HG03280 (cell line): ENCODE results near the gene KDM4E.
"Not testable (repeated sequence)": the region's sequence is repeated elsewhere in the genome, so short reads cannot be mapped to it uniquely, and the experiment has no call there.

ENCODE experiments used
- ATAC-seq: cut with Tn5 transposase; IDR thresholded peaks from one replicate; pipeline ENCODE4 v1.9.1; 2021; ENCODE audit warnings: mild to moderate bottlenecking, moderate library complexity; ENCODE audit not compliant: unreplicated experiment

KDM4E gene

DNA sequence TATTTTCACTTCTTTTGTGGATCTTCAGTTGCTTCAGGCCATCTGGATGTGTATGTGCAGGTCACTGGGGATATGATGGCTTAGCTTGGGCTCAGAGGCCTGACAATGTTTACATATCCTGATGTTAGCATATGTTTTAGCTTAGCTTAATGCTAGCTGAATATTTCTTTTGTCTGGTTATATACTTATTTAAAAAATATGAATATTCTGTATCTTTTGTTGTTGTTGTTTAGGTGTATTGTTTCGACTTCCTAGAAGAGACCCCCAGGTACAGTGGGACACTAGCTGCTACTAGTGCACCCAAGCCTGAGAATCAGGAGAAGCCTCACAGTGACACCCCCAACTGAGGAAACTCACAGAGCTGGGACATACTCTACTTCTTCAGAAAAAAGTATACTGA lies at the start of gene KDM4E:
Gene KDM4E, plus strand, starts transcription at position 301 of the 400 bp plus-strand sequence. CDS start 300 bp downstream, outside the sequence.
- ATAC-seq = no peak

DNA sequence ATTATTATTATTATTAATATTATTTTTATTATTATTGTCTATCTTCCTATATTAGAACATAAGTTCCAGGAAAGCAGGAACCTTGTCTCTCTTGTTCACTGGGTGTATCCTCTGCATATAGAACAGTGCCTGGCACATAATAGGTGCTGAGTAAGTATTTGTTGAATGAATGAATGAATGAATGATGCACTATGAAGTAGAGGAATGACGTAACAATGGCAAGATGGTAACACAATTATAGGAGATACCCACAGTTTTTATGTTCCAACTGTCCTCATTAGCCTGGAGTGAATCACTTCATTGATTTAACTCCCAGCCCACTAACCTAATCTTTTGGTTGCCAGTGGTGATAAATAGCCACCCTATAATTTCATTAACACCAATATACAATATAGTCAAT lies 49.5 kb upstream of the KDM4E start:
- no peak for ATAC-seq

DNA sequence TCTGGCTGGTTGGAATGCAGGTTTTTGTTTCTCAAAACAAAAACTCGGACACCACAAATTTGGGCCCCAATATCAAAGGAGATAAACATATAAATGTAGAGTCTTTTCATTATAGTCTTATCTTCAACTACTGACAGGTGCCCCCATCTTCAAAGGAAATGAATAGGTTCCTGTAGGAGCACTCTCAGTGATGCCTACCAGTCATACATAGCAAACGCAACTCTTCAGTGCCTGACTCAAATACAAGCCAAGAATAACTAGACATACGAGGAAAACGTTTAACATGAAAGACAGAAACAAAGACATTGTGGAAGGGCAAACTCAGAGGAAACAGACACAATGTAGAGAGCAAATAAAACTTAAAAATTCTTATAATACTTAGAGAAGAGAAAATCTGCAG lies 37.7 kb upstream of the KDM4E start:
- no peak for ATAC-seq

- no peak for ATAC-seq
These were observed 36.3 kb upstream of the KDM4E start for GRCh38 chr11:94988748-94989147.

GRCh38 chr11:94993400-94993943 lies 31.6 kb upstream of the KDM4E start:
- ATAC-seq = no peak

GRCh38 chr11:94997437-94997836 lies 27.6 kb upstream of the KDM4E start:
- no peak for ATAC-seq

DNA sequence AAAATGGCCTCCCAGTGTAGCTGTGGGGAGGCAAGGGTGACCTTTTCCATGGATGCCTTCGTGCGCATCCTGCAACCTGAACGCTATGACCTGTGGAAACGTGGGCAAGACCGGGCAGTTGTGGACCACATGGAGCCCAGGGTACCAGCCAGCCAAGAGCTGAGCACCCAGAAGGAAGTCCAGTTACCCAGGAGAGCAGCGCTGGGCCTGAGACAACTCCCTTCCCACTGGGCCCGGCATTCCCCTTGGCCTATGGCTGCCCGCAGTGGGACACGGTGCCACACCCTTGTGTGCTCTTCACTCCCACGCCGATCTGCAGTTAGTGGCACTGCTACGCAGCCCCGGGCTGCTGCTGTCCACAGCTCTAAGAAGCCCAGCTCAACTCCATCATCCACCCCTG lies 26.8 kb upstream of the KDM4E start:
- ATAC-seq = no peak

- ATAC-seq = no peak
These were observed 21.3 kb upstream of the KDM4E start for GRCh38 chr11:95003716-95004115.

- no peak for ATAC-seq
These were observed 19.4 kb upstream of the KDM4E start for GRCh38 chr11:95005642-95006041.

GRCh38 chr11:95011376-95011775 lies 13.7 kb upstream of the KDM4E start:
- ATAC-seq = no peak

DNA sequence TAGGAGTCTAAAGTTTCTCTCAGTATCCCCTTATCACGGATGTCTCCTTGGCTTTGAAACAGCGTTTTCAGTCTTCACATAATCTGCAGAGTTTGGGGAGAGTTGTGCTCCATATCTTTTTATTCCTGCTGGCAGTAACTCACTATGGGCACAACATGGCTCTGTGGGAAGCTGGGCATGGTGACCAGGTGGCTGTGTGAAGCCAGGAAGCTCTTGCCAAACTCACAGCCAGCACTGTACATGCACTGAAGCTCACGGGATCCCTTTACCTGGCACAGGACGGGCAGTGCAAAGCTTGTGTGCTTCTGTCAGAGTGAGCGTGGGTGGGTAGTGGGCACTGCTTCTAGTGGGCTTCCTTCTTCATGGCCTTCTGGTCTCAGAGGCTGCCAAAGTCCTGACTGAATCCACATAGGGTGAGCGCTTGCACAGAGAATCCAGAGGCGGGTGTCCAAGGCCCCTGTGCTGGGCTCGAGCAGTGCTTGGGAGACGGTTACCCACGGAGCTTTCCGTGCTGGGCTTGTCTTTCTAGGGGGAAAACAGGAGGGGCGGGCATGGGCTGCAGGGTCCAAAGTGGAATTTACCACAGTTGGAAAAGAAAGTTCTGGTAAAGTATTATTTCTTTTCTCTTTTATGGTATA lies 10.8 kb upstream of the KDM4E start:
- no peak for ATAC-seq

- ATAC-seq = no peak
These were observed 8.9 kb upstream of the KDM4E start for GRCh38 chr11:95016139-95016538.

DNA sequence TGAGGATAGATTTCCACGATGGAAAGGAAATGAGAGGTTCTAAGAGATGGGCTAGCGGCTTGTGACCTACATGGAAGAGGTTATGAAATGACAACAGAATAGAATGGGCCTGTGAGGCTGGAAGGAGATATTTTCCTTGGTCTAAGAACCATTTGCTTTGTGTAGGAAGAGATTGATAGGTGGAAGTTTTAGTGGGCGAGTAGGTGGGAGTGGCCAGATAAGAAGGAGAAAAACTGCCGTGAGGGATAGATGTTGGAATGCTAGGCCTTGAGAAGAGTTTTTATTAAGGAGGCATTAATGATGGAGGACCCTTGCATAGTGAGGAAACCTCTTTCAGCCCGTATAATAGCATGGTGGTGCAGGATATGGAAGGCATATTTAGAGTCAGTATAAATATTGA lies 3.6 kb upstream of the KDM4E start:
- ATAC-seq = not testable (repeated sequence)

- ATAC-seq = not testable (repeated sequence)
These were observed 536 bp downstream of the KDM4E start for GRCh38 chr11:95025594-95025993.

DNA sequence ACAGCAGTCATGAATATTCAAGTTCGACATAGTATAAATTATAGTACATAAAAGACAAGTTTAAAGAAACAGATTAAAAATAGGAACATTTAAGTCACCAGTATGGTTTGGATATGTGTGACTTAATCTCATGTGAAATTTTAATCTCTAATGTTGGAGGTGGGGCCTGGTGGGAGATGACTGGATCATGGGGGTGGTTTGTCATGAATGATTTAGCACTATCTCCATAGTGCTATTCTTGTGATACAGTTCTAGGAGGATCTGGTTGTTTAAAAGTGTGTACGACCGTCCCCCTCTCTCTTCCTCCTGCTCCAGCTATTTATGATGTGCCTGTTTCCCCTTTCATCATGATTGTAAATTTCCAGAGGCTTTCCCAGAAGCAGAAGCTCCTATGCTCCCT lies 3.3 kb downstream of the KDM4E start:
- no peak for ATAC-seq

- ATAC-seq = no peak
These were observed 8.0 kb downstream of the KDM4E start for GRCh38 chr11:95033051-95033450.

DNA sequence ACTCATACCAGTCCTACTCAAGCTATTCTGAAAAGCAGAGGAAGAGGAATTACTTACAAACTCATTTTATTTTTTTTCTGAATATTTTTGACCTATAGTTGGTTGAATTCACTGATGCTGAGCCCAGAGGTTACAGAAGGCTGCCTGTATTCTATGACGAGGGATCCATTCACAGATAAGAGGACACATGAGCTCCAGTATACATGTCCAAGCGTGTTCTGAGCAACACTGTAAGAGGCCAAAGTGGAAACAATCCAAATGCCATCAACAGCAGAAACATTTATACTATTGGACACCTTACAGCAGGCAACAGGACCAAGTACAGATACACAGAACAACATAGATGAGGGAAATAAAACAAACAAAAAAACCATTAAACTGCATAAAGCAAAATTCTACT lies 10.3 kb downstream of the KDM4E start:
- ATAC-seq = no peak

DNA sequence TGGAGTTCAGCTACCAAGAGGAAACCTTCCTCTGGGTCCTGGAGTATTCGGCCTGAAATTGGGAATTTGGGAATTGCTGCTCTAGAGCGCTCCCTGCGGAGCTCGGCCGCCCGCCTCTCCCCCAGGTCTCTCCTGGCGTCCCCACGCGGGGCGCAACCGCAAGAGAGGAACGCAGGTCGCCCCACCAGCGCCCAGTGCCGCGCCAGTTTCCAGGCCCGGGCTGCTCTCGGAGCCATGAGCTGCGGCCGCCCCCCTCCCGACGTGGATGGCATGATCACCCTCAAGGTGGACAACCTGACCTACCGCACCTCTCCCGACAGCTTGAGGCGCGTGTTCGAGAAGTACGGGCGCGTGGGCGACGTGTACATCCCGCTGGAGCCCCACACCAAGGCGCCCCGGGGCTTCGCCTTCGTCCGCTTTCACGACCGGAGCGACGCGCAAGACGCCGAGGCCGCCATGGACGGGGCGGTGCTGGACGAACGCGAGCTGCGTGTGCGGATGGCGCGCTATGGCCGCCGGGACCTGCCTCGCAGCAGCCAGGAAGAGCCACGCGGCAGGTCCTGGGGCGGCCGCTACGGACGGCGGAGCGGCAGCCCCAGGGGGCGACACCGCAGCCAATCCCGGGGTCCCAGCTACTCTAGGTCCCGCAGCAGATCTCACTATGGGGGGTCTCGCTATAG lies 12.4 kb downstream of the KDM4E start:
- not testable (repeated sequence) for ATAC-seq

GRCh38 chr11:95042239-95042638 lies 17.2 kb downstream of the KDM4E start:
- no peak for ATAC-seq

- ATAC-seq = no peak
These were observed 17.8 kb downstream of the KDM4E start for GRCh38 chr11:95042906-95043305.

DNA sequence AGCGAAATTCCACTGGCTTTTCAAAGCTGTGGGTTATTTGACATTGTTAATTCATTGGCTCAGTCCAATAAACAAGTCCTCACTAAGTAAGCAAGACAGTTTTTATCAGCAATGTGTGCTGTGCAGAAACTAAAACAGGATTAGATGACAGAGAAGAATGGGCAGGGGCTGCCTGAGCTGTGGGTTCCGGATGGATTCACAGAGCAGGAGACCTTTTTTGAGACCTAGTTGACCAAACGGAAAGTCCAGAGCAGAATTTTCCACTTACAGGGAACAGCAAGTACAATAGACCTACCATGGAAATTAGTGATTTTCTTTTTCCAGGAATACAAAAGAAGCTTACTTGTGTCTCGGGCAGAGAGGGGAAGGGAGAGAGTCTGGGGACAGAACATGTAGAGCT lies 19.0 kb downstream of the KDM4E start:
- no peak for ATAC-seq

GRCh38 chr11:95045812-95046211 lies 20.8 kb downstream of the KDM4E start:
- no peak for ATAC-seq
